GM12892 (cell line): ENCODE results near the gene UNC119.

Source experiments
- POLR2A ChIP-seq: IDR thresholded peaks from 2 replicates; pipeline ENCODE4 v1.6.1; 2011; ENCODE audit warnings: low read depth, low read length, control low read depth
- POLR2AphosphoS5 ChIP-seq: IDR thresholded peaks from 2 replicates; pipeline ENCODE4 v1.6.1; 2011; ENCODE audit warnings: low read depth, low read length, control low read depth
- TAF1 ChIP-seq: IDR thresholded peaks from 2 replicates; pipeline ENCODE4 v1.6.1; 2011; ENCODE audit warnings: low read depth, mild to moderate bottlenecking, control low read depth, low read length, borderline replicate concordance

DNA sequence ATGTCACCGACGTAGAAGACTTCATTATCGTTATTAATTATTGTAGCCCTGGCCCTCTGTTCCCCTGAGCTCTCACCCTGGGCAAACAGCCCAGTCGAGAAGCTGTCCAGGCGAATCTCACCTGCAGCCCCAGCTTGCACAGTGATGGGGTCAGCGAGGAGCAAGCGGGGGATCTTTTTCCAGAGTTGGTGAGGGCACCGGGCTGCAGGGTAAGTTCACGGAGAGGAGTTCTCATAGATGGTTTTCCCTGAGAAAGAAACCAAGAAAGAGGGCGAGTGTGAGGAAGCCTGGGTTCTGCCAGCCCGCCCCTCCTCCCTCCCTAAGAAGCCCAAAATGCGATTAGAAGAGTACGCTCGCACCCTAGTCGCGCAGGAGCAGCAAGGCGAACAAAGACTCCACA lies 46.0 kb upstream of the UNC119 start:
- TF ChIP-seq POLR2A (no peak), POLR2AphosphoS5 (no peak), TAF1 (no peak)
